ENCODE results near the gene TSKS. TPM values are rescaled to one million over a fixed set of nuclear protein-coding genes. Genes with fewer than 3 reads are reported as not detected.

Gene TSKS
- total and polyA plus RNA-seq, 7 donors, result 0.36 to 1.2 (median 0.83) TPM; not detected in 4

DNA sequence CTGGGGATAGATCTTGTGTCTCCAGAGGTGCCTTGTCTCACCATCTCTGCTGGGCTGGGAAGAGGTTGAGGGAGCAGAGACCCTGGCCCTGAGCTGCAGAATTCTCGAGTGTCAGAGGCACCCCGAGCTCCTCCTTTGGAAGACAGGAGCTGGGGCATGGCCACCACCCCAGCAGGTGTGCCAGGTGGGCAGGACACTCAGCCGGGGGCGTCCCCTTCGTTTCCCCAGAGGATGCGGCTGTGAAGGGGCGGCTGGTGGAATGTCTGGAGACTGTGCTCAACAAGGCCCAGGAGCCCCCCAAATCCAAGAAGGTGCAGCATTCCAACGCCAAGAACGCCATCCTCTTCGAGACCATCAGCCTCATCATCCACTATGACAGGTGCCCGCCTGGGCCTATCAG lies 35.5 kb upstream of the TSKS start:
- no peaks in the 10 kb centered on the region for H3K9me3 ChIP-seq
- no peak overlapping the region for H3K4me3 ChIP-seq
- TF ChIP-seq POLR2A (IDR thresholded peaks at IDR 0.05), result no peak
- no peak for TF ChIP-seq EP300 (IDR thresholded peaks at IDR 0.05)
- TF ChIP-seq, protein P1, sequence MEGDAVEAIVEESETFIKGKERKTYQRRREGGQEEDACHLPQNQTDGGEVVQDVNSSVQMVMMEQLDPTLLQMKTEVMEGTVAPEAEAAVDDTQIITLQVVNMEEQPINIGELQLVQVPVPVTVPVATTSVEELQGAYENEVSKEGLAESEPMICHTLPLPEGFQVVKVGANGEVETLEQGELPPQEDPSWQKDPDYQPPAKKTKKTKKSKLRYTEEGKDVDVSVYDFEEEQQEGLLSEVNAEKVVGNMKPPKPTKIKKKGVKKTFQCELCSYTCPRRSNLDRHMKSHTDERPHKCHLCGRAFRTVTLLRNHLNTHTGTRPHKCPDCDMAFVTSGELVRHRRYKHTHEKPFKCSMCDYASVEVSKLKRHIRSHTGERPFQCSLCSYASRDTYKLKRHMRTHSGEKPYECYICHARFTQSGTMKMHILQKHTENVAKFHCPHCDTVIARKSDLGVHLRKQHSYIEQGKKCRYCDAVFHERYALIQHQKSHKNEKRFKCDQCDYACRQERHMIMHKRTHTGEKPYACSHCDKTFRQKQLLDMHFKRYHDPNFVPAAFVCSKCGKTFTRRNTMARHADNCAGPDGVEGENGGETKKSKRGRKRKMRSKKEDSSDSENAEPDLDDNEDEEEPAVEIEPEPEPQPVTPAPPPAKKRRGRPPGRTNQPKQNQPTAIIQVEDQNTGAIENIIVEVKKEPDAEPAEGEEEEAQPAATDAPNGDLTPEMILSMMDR (IDR thresholded peaks at IDR 0.05), result no peak
- TF ChIP-seq POLR2AphosphoS5 (IDR thresholded peaks at IDR 0.05), result no peak
- 96% methylated on average over 11 of the region's 11 CpGs for WGBS, 2 donors
- intact Hi-C loops (cut with DNase I), result no loop called here
- no peak for DNase-seq
- peaks cover 45 to 81% (median 55%) of the 10 kb centered on the region in 4 donors for H3K36me3 ChIP-seq
- peaks cover 0 to 21% (median 18%) of the 10 kb centered on the region in 4 donors for H3K4me1 ChIP-seq
- no peak overlapping the region for H3K27ac ChIP-seq
- H3K27me3 ChIP-seq, result no peaks in the 10 kb centered on the region

DNA sequence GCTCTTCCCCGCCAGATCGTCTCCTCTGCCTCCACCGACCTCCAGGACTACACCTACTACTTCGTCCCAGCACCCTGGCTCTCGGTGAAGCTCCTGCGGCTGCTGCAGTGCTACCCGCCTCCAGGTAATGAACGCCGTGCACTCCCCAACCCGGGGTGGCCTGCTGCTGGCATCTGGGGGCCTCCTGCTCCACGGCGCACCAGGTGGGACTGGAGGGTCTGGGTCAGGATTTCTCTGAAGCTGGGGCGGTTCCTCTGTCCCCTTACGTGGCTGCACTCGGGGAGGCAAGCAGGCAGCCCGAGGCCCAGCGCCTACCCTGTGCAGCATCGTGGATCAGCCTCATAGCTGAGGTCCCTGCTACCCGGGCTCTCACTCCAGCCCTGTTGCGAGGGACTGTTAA lies 32.5 kb upstream of the TSKS start:
- DNase-seq, result no peak
- Histone ChIP-seq H3K36me3 (peaks cover 44 to 100% (median 69%) of the 10 kb centered on the region in 4 donors), H3K4me3 (no peak overlapping the region)

GRCh38 chr19:49793561-49793840 lies 30.4 kb upstream of the TSKS start:
- no peaks in the 10 kb centered on the region for H3K4me1 ChIP-seq
- H3K27me3 ChIP-seq, result no peaks in the 10 kb centered on the region
- DNase-seq, result no peak
- H3K27ac ChIP-seq, result no peak overlapping the region
- H3K36me3 ChIP-seq, result peaks cover 32 to 81% (median 56%) of the 10 kb centered on the region in 4 donors
- intact Hi-C loops (cut with DNase I), result no loop called here
- no peaks in the 10 kb centered on the region for H3K9me3 ChIP-seq
- H3K4me3 ChIP-seq, result no peak overlapping the region
- TF ChIP-seq, protein P1 (IDR thresholded peaks at IDR 0.05), result no peak
- no peak for TF ChIP-seq POLR2AphosphoS5 (IDR thresholded peaks at IDR 0.05)
- TF ChIP-seq POLR2A (IDR thresholded peaks at IDR 0.05), result no peak
- no peak for TF ChIP-seq EP300 (IDR thresholded peaks at IDR 0.05)
- WGBS, 2 donors, result 92 to 95% methylated on average over 6 of the region's 6 CpGs

More for the DNA sequence above, 32.5 kb upstream of the TSKS start:
- Histone ChIP-seq H3K27me3 (no peaks in the 10 kb centered on the region), H3K9me3 (no peaks in the 10 kb centered on the region), H3K27ac (no peak overlapping the region), H3K4me1 (no peaks in the 10 kb centered on the region)
- TF ChIP-seq, protein P1 (IDR thresholded peaks at IDR 0.05), result no peak
- TF ChIP-seq EP300 (IDR thresholded peaks at IDR 0.05), result no peak
- TF ChIP-seq POLR2A (IDR thresholded peaks at IDR 0.05), result no peak
- TF ChIP-seq POLR2AphosphoS5 (IDR thresholded peaks at IDR 0.05), result no peak
- intact Hi-C loops (cut with DNase I), result no loop called here
- WGBS, 2 donors, result 93 to 96% methylated on average over 20 of the region's 20 CpGs

DNA sequence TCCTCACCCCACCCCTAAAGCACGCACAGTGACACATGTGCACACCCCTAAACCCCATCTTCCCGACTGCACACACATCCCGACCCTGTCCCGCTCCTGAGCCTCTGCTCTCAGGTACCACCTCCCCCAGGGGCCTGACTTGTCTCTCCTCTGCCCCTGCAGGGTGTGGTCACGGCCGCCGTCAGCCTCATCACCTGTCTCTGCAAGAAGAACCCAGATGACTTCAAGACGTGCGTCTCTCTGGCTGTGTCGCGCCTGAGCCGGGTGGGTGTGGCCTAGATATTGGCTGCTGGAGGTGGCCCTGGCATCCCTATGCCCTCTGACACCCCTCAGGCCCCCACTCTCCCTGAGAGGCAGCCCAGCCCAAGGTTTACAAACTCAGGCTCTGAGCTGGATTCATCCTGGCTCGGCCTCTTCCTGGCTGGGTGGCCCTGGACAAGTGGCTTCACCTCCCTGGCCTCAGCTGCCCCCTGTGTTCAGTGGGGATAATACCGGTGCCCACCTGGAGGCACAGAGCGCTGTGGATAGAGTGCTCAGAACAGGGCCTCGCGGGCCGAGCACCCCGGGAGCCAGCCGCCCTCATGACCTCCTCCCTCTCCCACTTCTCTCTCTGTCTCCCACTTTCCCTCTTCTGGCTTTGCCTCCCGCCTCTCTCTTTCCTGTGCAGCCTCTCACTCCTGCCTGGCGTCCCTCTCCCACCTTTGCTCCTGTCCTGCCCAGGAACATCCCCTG lies 29.9 kb upstream of the TSKS start:
- Histone ChIP-seq H3K4me3 (no peak overlapping the region), H3K27ac (no peak overlapping the region), H3K27me3 (no peaks in the 10 kb centered on the region), H3K36me3 (peaks cover 28 to 78% (median 52%) of the 10 kb centered on the region in 4 donors), H3K4me1 (no peaks in the 10 kb centered on the region), H3K9me3 (no peaks in the 10 kb centered on the region)
- TF ChIP-seq, protein P1 (IDR thresholded peaks at IDR 0.05), result no peak
- no peak for TF ChIP-seq EP300 (IDR thresholded peaks at IDR 0.05)
- no peak for TF ChIP-seq POLR2A (IDR thresholded peaks at IDR 0.05)
- TF ChIP-seq POLR2AphosphoS5 (IDR thresholded peaks at IDR 0.05), result no peak
- no peak for DNase-seq
- intact Hi-C loops (cut with DNase I), result no loop called here
- WGBS, 2 donors, result 92 to 94% methylated on average over 22 of the region's 22 CpGs

Measured in sigmoid colon (tissue), 7 donors.